MCF 10A (cell line): ENCODE measurements around the gene RNF223. TPM values are rescaled to one million over a fixed set of nuclear protein-coding genes. Genes with fewer than 3 reads are reported as not detected.
A peak's percentile ranks its signal among the peaks of the same experiment; 100 is the strongest.

Experiments
- BruUV-seq: library from RNA; stranded (reverse); fragments of 400-500 nt; replicated peaks from 2 replicates; lab custom pipeline; 2021; lab: Mats Ljungman, UMichigan
- CTCF ChIA-PET: fragments of 300-600 bp; sonication (Branson Sonifier 250); formaldehyde crosslinking; extraction: SDS; loops from one replicate; lab custom pipeline; 2021; ENCODE audit warnings: antibody characterized with exemption, inconsistent platforms; lab: Yijun Ruan, JAX
- POLR2A ChIA-PET: fragments of 300-600, 350-650 bp; sonication (Branson Sonifier 250); formaldehyde crosslinking; extraction: SDS; loops from one replicate; lab custom pipeline; 2020; ENCODE audit warnings: antibody characterized with exemption, inconsistent platforms; lab: Yijun Ruan, JAX
- DNase-seq: peaks from one replicate; pipeline ENCODE4 v3.0.0-alpha.2; 2018; ENCODE audit not compliant: unreplicated experiment
- H3K27ac Mint-ChIP-seq: one replicate; pipeline ENCODE4 v1.8.0; 2022; ENCODE audit warnings: mild to moderate bottlenecking, low read depth, mixed read lengths; ENCODE audit not compliant: unreplicated experiment
- H3K27me3 Mint-ChIP-seq: one replicate; pipeline ENCODE4 v1.8.0; 2022; ENCODE audit warnings: mixed read lengths; ENCODE audit not compliant: insufficient read depth, unreplicated experiment
- H3K36me3 Mint-ChIP-seq: one replicate; pipeline ENCODE4 v1.8.0; 2022; ENCODE audit warnings: mild to moderate bottlenecking, moderate library complexity, mixed read lengths; ENCODE audit not compliant: insufficient read depth, unreplicated experiment
- H3K4me1 Mint-ChIP-seq: one replicate; pipeline ENCODE4 v1.8.0; 2022; ENCODE audit warnings: mixed read lengths; ENCODE audit not compliant: insufficient read depth, unreplicated experiment
- H3K4me3 Mint-ChIP-seq: one replicate; pipeline ENCODE4 v1.8.0; 2022; ENCODE audit warnings: mild to moderate bottlenecking, moderate library complexity, mixed read lengths; ENCODE audit not compliant: unreplicated experiment
- H3K9me3 Mint-ChIP-seq: one replicate; pipeline ENCODE4 v1.8.0; 2022; ENCODE audit warnings: mixed read lengths; ENCODE audit not compliant: unreplicated experiment
- intact Hi-C: fragments of 100-400 bp; cut with micrococcal nuclease; formaldehyde crosslinking; loops from 2 replicates; pipeline ENCODE4 v1.14.1; 2022
- total RNA-seq: library from RNA; stranded (reverse); gene quantifications from 2 replicates; pipeline ENCODE4 v1.2.3, GENCODE V29; 2022
- TF ChIP-seq, protein P1 (sequence below): fragments of 200-600 bp; IDR thresholded peaks from one replicate; pipeline ENCODE4 v1.8.0; 2022; ENCODE audit warnings: antibody characterized with exemption, mild to moderate bottlenecking; ENCODE audit not compliant: unreplicated experiment

RNF223 gene
- total RNA-seq, 1 experiment from 2014 or later: 0.30 TPM

- CTCF ChIA-PET: interaction anchor here (0.6 to 7.2 kb wide), 3 partner anchors 97 to 172 kb away, joined by 3 to 77 read pairs (median 4); no protein-coding TSS in a partner anchor
Measured at GRCh38 chr1:1118876-1119220, 44.7 kb upstream of the RNF223 start.

GRCh38 chr1:1118011-1118875 lies 44.1 kb upstream of the RNF223 start:
- ChIA-PET POLR2A (interaction anchor here (0.8 kb wide), 1 partner anchor 156 kb away, joined by 3 read pairs; the partner anchor contains the start of gene UBE2J2), CTCF (interaction anchor here (0.6 to 7.2 kb wide), 7 partner anchors 35 to 179 kb away, joined by 3 to 77 read pairs (median 4); no protein-coding TSS in a partner anchor)
- TF ChIP-seq, protein P1, sequence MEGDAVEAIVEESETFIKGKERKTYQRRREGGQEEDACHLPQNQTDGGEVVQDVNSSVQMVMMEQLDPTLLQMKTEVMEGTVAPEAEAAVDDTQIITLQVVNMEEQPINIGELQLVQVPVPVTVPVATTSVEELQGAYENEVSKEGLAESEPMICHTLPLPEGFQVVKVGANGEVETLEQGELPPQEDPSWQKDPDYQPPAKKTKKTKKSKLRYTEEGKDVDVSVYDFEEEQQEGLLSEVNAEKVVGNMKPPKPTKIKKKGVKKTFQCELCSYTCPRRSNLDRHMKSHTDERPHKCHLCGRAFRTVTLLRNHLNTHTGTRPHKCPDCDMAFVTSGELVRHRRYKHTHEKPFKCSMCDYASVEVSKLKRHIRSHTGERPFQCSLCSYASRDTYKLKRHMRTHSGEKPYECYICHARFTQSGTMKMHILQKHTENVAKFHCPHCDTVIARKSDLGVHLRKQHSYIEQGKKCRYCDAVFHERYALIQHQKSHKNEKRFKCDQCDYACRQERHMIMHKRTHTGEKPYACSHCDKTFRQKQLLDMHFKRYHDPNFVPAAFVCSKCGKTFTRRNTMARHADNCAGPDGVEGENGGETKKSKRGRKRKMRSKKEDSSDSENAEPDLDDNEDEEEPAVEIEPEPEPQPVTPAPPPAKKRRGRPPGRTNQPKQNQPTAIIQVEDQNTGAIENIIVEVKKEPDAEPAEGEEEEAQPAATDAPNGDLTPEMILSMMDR: no peak
- peak overlapping the region; percentile 83 for H3K4me3 Mint-ChIP-seq
- intact Hi-C loops: no loop called here
- H3K27ac Mint-ChIP-seq: no peak overlapping the region
- no peaks in the 10 kb centered on the region for H3K4me1 Mint-ChIP-seq
- H3K36me3 Mint-ChIP-seq: peaks cover 5% of the 10 kb centered on the region
- BruUV-seq: no TSS peak
- H3K9me3 Mint-ChIP-seq: peaks cover 4% of the 10 kb centered on the region
- H3K27me3 Mint-ChIP-seq: no peaks in the 10 kb centered on the region
- DNase-seq: no peak

More at GRCh38 chr1:1118876-1119220, 44.7 kb upstream of the RNF223 start:
- no TSS peak for BruUV-seq
- DNase-seq: no peak
- POLR2A ChIA-PET: interaction anchor here (0.8 kb wide), 1 partner anchor 155 kb away, joined by 3 read pairs; the partner anchor contains the start of gene UBE2J2
- no peaks in the 10 kb centered on the region for H3K27me3 Mint-ChIP-seq
- no peak overlapping the region for H3K4me3 Mint-ChIP-seq
- H3K9me3 Mint-ChIP-seq: no peaks in the 10 kb centered on the region
- TF ChIP-seq, protein P1: no peak
- H3K36me3 Mint-ChIP-seq: no peaks in the 10 kb centered on the region
- H3K4me1 Mint-ChIP-seq: no peaks in the 10 kb centered on the region
- no peak overlapping the region for H3K27ac Mint-ChIP-seq
- intact Hi-C loops: no loop called here

DNA sequence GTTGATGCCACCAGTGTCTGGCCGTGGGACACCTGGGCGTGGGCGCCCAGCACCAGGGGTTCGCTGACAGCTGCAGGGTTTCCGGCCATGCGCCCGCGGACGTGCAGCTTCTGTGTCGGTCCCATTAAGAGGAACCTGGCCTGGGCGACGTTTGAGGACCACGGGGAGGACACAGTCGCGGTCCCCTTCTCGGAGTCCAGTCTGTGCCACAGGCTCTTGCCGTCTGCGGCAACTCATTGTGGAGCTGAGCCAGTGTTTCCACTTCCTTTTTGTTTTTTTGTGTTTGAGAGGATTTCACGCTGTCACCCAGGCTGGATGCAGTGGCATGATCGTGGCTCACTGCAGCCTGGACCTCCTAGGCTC lies 43.3 kb upstream of the RNF223 start:
- TF ChIP-seq, protein P1: no peak
- peaks cover 7% of the 10 kb centered on the region for H3K36me3 Mint-ChIP-seq
- no TSS peak for BruUV-seq
- intact Hi-C loops: no loop called here
- DNase-seq: no peak
- POLR2A ChIA-PET: interaction anchor here (0.6 to 1.2 kb wide), 3 partner anchors 38 to 114 kb away, joined by 3 to 7 read pairs (median 3); partner anchors contain the start of genes B3GALT6 and SDF4
- no peak overlapping the region for H3K27ac Mint-ChIP-seq
- H3K4me1 Mint-ChIP-seq: no peaks in the 10 kb centered on the region
- H3K4me3 Mint-ChIP-seq: peak overlapping the region; percentile 83
- no peaks in the 10 kb centered on the region for H3K27me3 Mint-ChIP-seq
- CTCF ChIA-PET: interaction anchor here (0.5 to 7.2 kb wide), 6 partner anchors 35 to 174 kb away, joined by 3 to 77 read pairs (median 4); partner anchors contain the start of gene TNFRSF18
- H3K9me3 Mint-ChIP-seq: peaks cover 6% of the 10 kb centered on the region
